ENCODE measurements around the gene ATXN1L.

The ATXN1L gene

GRCh38 chr16:71852561-71852960 lies 6.8 kb downstream of the ATXN1L start:
- TF ChIP-seq ZNF8 (CRISPR knock-in tag; IDR thresholded peaks at IDR 0.05) (no peak), ESRRG (CRISPR knock-in tag; IDR thresholded peaks at IDR 0.05) (no peak), CSRNP3 (CRISPR knock-in tag; IDR thresholded peaks at IDR 0.05) (no peak), CSDC2 (CRISPR knock-in tag; IDR thresholded peaks at IDR 0.05) (no peak), ZC3H10 (CRISPR knock-in tag; IDR thresholded peaks at IDR 0.05) (no peak), SNAI2 (CRISPR knock-in tag; IDR thresholded peaks at IDR 0.05) (no peak)
- ATAC-seq = no peak

GRCh38 chr16:71853413-71853812 lies 7.6 kb downstream of the ATXN1L start:
- no peak for TF ChIP-seq TOX (CRISPR knock-in tag; IDR thresholded peaks at IDR 0.05; ENCODE audit: borderline replicate concordance)
- TF ChIP-seq PATZ1 (CRISPR knock-in tag; IDR thresholded peaks at IDR 0.05; ENCODE audit: borderline replicate concordance) = no peak
- no peak for TF ChIP-seq ZFP30 (CRISPR knock-in tag; IDR thresholded peaks at IDR 0.05)
- no peak for TF ChIP-seq ZNF70 (CRISPR knock-in tag; IDR thresholded peaks at IDR 0.05)
- TF ChIP-seq CSDC2 (CRISPR knock-in tag; IDR thresholded peaks at IDR 0.05) = no peak
- no peak for TF ChIP-seq OSR1 (CRISPR knock-in tag; IDR thresholded peaks at IDR 0.05)
- TF ChIP-seq TSHZ2 (CRISPR knock-in tag; IDR thresholded peaks at IDR 0.05) = no peak
- no peak for TF ChIP-seq RARB (CRISPR knock-in tag; IDR thresholded peaks at IDR 0.05)
- TF ChIP-seq ZFP3 (CRISPR knock-in tag; IDR thresholded peaks at IDR 0.05) = no peak
- TF ChIP-seq ARNTL (CRISPR knock-in tag; IDR thresholded peaks at IDR 0.05; ENCODE audit: borderline replicate concordance, low read depth) = no peak
- TF ChIP-seq TCF4 (CRISPR knock-in tag; IDR thresholded peaks at IDR 0.05; ENCODE audit: borderline replicate concordance) = no peak
- no peak for TF ChIP-seq ISL1 (CRISPR knock-in tag; IDR thresholded peaks at IDR 0.05)
- no peak for TF ChIP-seq ZNF565 (CRISPR knock-in tag; conservative IDR thresholded peaks at IDR 0.05; ENCODE audit: low read depth)

GRCh38 chr16:71854369-71854948 lies 8.7 kb downstream of the ATXN1L start:
- TF ChIP-seq SNAI2 (CRISPR knock-in tag; IDR thresholded peaks at IDR 0.05) (no peak), TSHZ2 (CRISPR knock-in tag; IDR thresholded peaks at IDR 0.05) (no peak), ISL1 (CRISPR knock-in tag; IDR thresholded peaks at IDR 0.05) (no peak), CSDC2 (CRISPR knock-in tag; IDR thresholded peaks at IDR 0.05) (no peak), BACH2 (CRISPR knock-in tag; IDR thresholded peaks at IDR 0.05; ENCODE audit: borderline replicate concordance) (no peak), OSR1 (CRISPR knock-in tag; IDR thresholded peaks at IDR 0.05) (no peak), POU6F1 (CRISPR knock-in tag; IDR thresholded peaks at IDR 0.05; ENCODE audit: borderline replicate concordance, low read depth) (no peak), ZFP3 (CRISPR knock-in tag; IDR thresholded peaks at IDR 0.05) (no peak), RARB (CRISPR knock-in tag; IDR thresholded peaks at IDR 0.05) (no peak)
- no peak for ATAC-seq

More at GRCh38 chr16:71853413-71853812, 7.6 kb downstream of the ATXN1L start:
- ATAC-seq = no peak
